Measurements from ENCODE around the gene ICE1.

DNA sequence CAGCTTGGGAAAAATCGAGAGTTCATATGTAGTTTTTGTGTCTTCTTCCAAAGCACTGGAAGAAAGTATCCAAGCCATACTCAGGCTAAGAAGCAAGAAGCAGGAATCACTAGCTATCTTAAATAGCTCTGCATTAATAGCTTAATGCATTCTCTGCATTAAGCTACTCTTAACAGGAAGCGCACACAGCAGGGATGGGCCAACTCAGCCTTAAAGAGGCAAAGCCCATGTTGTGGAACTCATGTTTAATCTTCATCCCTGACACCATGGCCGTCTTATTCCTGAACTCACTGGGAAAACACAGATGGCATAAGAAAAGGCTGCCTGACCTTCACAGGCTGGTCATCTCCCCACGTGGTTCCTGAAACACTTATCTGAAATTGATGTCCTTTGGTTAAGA, 18.7 kb upstream of the ICE1 start:
- TF ChIP-seq, protein P1, sequence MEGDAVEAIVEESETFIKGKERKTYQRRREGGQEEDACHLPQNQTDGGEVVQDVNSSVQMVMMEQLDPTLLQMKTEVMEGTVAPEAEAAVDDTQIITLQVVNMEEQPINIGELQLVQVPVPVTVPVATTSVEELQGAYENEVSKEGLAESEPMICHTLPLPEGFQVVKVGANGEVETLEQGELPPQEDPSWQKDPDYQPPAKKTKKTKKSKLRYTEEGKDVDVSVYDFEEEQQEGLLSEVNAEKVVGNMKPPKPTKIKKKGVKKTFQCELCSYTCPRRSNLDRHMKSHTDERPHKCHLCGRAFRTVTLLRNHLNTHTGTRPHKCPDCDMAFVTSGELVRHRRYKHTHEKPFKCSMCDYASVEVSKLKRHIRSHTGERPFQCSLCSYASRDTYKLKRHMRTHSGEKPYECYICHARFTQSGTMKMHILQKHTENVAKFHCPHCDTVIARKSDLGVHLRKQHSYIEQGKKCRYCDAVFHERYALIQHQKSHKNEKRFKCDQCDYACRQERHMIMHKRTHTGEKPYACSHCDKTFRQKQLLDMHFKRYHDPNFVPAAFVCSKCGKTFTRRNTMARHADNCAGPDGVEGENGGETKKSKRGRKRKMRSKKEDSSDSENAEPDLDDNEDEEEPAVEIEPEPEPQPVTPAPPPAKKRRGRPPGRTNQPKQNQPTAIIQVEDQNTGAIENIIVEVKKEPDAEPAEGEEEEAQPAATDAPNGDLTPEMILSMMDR (IDR thresholded peaks at IDR 0.05 in 8 of 11, conservative IDR thresholded peaks at IDR 0.05 in 3 of 11), result no peak
- TF ChIP-seq POLR2AphosphoS5 (IDR thresholded peaks at IDR 0.05), result no peak

Measured in spleen (tissue), 7 donors.